GM12864 (cell line): ENCODE measurements around the gene SULT1C4.
"Not testable (repeated sequence)": the region's sequence is repeated elsewhere in the genome, so short reads cannot be mapped to it uniquely, and the experiment has no call there.

ENCODE experiments used
- DNase-seq: peaks from one replicate; pipeline ENCODE4 v3.0.0-alpha.2; 2011; ENCODE audit warnings: low read depth
- H3K4me3 ChIP-seq: 2 replicates; pipeline ENCODE4 v1.5.1; 2011; ENCODE audit warnings: mild to moderate bottlenecking, low read depth, low read length, control low read depth
- CTCF ChIP-seq: IDR thresholded peaks from 2 replicates; pipeline ENCODE4 v1.5.1; 2011; ENCODE audit warnings: low read depth, mild to moderate bottlenecking, moderate library complexity, low read length, control low read depth, inconsistent platforms; ENCODE audit errors: missing control alignments

SULT1C4 gene

GRCh38 chr2:108423067-108423466 is 45.3 kb downstream of the SULT1C4 start:
- TF ChIP-seq CTCF: no peak
- H3K4me3 ChIP-seq: no peak overlapping the region
- DNase-seq: no peak

GRCh38 chr2:108423502-108424251 is 45.9 kb downstream of the SULT1C4 start:
- H3K4me3 ChIP-seq: no peak overlapping the region
- DNase-seq: no peak
- no peak for TF ChIP-seq CTCF

GRCh38 chr2:108428286-108429009 is 50.7 kb downstream of the SULT1C4 start:
- H3K4me3 ChIP-seq: no peak overlapping the region
- TF ChIP-seq CTCF: no peak
- no peak for DNase-seq

- not testable (repeated sequence) for DNase-seq, H3K4me3 ChIP-seq
Measured at GRCh38 chr2:108435578-108435977, 57.8 kb downstream of the SULT1C4 start.

- DNase-seq: no peak
- no peak overlapping the region for H3K4me3 ChIP-seq
- TF ChIP-seq CTCF: no peak
Measured at GRCh38 chr2:108436976-108437375, 59.2 kb downstream of the SULT1C4 start.
